GM12872 (cell line): ENCODE results near the gene CLCN4.

Source experiments
- CTCF ChIP-seq: IDR thresholded peaks from 3 replicates; pipeline ENCODE4 v1.5.1; 2011; ENCODE audit warnings: low read depth, mild to moderate bottlenecking, low read length, moderate library complexity; ENCODE audit not compliant: insufficient read depth

Gene CLCN4

DNA sequence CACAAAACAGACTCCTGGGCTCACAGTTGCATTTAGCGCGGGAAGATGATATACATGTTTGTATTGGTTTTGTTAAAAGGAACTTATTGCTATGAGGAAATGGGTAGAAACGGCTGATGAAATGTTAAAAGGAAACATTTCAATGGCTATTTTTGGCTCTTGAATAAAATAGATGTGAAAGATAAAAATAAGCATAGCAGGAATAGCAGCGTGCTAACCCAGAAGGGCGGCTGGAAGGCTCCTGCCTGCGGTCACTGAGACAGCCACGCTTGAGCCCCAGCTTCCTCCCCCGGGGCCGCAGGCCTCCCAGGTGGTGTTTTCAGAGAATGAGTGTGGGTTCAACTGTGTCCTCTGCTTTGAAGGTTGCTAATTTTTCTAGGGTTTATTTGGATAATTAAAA, 35.0 kb upstream of the CLCN4 start:
- no peak for TF ChIP-seq CTCF

DNA sequence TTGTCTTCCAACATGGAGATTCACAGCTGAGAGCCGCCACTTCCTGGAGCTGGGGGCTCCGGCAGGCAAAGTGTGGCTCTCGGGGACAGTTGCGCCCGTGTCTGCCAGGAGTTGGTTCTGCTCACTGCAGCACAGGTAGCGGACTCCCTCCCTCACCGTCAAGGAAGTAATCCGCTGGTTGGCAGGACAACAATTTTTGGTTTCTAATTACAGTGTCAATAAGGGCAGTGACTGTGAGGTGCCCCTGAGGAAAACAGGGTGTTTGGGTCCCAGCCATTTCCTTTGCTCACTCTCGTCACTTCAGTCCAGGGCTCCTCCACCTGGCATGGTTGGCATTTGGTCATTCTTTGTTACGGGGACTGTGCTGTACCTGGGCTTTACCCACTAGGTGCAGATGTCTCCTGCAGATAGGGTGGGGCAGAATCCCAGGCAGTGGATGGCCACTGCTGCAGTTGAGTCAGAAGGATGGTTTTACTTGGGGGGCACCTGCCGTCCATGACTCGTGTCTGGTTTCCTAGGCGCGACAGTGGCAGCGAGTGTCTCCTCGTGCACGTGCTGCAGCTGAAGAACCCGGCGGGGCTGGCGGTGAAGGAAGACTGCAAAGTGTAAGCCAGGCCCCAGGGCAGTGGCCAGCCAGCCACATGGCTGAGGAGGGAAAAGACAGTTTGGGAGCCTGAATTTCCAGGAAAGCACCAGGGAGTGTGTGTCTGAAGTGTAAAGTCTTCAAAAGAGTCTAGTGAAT, 32.1 kb upstream of the CLCN4 start:
- TF ChIP-seq CTCF = no peak

GRCh38 chrX:10125248-10125615, 31.5 kb upstream of the CLCN4 start:
- TF ChIP-seq CTCF = no peak

DNA sequence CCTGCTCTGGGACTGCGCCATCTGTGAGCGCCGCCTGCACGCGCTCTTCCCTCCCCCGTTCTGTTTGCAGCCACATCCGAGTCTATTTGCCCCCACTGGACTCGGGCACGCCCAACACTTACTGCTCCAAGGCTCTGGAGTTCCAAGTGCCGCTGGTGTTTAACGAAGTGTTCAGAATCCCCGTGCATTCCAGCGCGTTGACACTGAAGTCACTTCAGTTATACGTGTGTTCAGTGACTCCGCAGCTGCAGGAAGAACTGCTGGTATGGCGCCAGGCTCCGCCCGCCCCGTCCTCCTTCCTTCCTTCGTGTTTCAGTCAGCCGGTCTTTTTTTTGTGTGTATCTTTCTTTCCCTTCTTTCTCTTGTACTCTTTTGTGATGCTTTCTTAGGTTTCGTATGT, 30.7 kb upstream of the CLCN4 start:
- TF ChIP-seq CTCF = no peak

GRCh38 chrX:10126834-10127233, 29.9 kb upstream of the CLCN4 start:
- TF ChIP-seq CTCF = no peak

- TF ChIP-seq CTCF = no peak
Measured at GRCh38 chrX:10128386-10128785, 28.4 kb upstream of the CLCN4 start.

GRCh38 chrX:10129229-10129628, 27.5 kb upstream of the CLCN4 start:
- TF ChIP-seq CTCF = no peak

DNA sequence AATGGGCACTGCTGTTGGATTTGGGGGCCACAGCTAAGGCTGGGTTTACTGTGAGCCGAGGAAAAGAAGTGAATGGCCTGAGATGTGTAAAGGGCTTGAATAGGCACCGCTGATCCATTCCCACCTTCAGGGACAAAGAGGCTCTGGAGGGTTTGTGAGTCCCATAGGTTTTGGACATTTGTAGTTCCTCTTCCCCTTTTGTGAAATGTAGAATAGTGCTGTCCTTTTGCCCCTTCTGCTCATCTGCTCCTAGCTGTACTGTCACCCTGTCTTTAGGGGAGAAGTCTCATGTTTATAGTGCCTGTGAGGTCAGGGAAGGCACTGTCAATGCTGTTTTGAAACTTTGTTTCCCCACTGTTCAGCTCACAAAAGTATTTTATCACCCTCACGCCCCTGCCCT, 26.4 kb upstream of the CLCN4 start:
- TF ChIP-seq CTCF = no peak
